NCI-H2107 treated with DMSO at 0.1 percent for 48 hours (cell line): ENCODE data around the gene CNOT4.
A peak's percentile ranks its signal among the peaks of the same experiment; 100 is the strongest.

Experiments
- DNase-seq: peaks from one replicate; lab custom pipeline; 2025; ENCODE audit not compliant: unreplicated experiment; lab: John Stamatoyannopoulos, UW

Gene CNOT4

DNA sequence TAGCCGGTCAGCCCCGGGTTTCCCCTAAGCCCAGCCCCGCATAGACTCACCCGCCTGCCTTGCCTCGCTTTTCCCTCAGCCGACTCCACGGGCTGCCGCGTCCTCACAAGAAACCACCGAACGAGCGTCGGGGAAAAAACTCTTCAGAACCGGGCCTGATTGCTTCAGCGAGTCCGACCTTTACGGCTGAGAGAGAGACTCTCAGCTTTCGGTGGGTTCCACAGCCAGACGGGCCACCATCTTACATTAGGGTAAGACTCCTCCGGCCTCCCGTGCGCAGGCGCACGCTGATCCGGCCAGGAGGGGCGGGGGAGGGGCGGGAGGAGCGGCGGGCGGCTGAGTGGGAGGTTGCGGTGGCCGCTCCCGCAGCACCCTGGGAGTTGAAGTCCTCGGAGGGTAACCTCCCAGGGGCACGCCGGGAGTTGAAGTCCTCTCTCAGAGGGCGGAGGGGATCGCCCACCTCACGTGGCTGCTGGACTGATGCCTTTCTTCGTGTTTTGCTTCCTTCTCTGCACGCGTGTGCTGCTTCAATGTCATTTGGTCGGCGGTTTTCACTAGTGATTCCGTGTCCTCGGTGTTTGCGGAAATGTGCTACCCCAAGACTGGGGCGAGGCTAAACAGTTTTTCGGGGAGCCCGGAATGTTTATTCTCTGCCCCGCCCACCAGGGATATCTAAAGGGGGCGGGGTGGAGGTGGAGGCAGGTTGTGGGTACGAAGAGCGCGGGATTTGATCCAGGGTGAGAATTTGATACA lies at the start of gene CNOT4:
Gene CNOT4, minus strand, starts transcription at position 264 of the 753 bp plus-strand sequence. CDS start 71,771 bp downstream, outside the sequence.
- DNase-seq = peak; percentile 92

DNA sequence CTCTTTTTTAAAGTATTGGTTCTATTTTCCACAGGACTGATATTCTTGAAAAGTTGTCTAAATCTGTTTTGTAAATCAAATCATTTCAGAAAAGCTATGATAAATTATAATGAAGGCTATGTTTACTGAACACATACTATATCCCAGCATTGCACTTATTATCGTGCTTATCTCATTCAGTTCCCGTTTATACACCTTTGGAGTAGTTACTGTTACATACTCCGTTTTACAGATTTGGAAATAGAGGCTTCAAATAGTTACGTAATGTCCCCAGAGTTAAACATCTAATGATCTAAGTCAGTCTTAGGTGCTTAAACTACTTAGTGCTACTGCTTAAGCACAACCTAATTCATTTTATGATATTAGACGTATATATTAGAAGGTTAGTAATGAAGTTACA lies 49.0 kb upstream of the CNOT4 start:
- DNase-seq = no peak

DNA sequence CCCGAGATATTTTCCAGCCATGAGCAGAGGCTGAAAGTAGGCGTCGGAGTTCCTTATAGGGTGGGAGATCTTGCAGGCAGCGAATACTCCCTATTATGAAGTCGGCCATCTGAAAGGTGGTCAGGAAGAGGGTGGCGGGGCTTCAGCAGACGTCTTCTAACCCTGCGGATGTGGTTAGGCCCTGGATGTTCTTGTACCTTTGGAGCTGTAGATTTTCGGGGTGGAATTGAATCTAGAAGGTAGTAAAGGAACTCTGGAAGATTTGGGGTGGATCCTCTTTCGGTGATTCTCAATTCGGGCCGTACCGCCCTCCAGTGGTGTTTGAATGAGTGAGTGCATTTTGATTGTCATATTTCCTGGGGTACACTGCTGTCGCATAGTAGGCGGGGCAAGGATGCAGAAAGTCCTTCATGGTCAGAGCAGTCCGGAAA lies 48.5 kb upstream of the CNOT4 start:
- peak; percentile 62 for DNase-seq

DNA sequence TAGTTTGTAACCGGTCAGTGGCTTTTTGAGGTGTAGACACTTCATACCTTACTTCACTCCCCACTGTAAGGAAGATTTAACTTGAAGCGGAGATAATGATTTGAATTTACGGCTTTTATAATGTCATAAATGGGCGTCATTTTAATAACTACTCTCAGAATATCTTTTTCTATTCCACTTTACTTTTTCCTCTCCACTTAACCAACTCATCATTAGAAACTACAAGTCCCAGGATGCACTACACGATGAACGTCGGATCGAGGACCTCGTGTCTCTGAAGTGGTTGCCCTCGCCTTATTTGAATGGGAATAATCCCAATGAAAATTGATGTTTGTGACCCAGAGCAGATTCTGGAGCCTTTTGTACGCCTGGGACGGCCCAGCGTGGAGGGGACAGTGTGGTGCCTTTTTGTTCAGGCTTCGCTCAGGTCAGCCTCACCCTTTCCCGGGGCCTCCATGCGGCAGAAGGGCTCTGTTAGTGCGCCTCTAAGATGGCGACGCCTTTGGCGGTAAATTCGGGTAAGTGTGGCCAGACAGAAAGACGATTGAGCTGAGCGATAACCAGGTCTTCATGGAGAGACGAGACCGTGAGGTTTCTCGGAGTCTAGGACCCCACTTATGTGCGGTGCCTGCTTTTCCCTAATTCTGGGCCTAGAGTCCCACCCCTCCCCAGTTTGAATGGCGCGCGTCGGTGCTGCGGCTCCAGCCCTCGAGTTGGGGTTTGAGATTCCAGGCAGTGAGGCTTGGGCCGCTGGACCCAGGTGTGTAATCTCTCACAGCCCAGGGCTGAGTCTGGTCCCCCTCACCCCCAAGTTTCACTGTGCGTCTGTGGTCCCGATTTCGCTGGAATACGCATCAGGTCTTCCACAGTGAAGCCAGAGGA lies 47.8 kb upstream of the CNOT4 start, which contains the start of gene NUP205:
Gene NUP205, plus strand, starts transcription at position 463 of the 882 bp plus-strand sequence. Its CDS starts 28 bp downstream, at position 491.
- DNase-seq = peak; percentile 97

DNA sequence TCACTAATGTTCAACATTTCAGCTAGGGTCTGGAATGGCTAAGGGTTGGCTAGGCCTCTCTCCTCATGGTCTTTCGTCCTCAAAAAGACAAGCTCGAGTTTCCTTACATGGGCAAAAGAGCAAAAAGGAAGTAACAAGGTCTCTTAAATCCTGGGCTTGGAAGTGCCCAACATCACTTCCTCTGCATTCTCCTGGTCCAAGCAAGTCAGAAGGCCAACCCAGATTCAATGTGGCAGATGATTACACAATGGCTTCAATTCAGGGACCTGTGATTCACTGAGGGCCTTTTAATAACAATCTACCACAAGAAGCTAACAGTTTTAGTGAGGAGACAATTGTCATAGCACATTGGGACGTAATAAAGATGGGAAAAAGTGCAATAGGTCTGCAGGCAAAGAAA lies 43.4 kb upstream of the CNOT4 start:
- DNase-seq = no peak

DNA sequence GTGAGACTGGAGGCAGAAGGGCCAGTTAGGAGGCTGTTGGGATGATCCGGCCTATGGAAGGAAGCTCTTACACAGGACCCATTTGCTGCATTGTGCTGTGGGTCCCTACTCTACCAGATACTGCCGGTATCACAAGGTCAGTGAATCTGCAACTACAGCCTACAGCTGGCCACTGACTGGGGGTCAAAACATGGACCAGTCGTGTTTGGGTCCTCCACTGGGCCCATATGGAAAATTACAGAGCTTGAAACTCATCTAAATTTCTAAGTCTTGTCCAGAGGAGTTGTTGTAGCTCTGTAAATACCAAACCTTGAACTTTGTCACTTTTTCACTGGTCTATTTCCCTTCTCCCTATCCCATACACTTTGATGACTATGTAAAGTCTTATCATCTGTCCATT lies 42.2 kb upstream of the CNOT4 start:
- DNase-seq = no peak

- DNase-seq = no peak
Measured at GRCh38 chr7:135550196-135550595, 40.3 kb upstream of the CNOT4 start.

GRCh38 chr7:135541029-135541428 lies 31.1 kb upstream of the CNOT4 start:
- no peak for DNase-seq

- DNase-seq = no peak
Measured at GRCh38 chr7:135539629-135540028, 29.7 kb upstream of the CNOT4 start.

DNA sequence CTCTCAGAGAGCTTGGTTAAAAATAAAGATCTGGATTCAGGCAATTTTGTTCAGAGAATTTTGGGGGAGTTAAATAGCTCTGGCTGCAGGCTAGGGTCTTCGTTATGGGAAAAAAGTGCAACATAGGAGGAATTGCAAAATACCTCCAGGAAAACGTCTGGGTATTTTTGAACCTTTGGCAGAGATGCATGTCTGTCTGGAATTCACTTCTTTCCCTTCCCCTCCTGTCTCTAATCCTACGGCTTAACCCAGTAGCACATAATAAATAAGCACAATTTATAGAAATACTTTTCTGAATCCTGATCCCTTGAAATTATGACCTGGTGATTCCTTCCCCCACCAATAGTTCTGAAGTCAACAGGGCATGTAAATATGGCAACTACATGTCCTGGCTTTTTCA lies 28.5 kb upstream of the CNOT4 start:
- DNase-seq = no peak

- no peak for DNase-seq
Measured at GRCh38 chr7:135537905-135538304, 28.0 kb upstream of the CNOT4 start.

GRCh38 chr7:135537453-135537852 lies 27.6 kb upstream of the CNOT4 start:
- no peak for DNase-seq

GRCh38 chr7:135536150-135536549 lies 26.2 kb upstream of the CNOT4 start:
- no peak for DNase-seq

DNA sequence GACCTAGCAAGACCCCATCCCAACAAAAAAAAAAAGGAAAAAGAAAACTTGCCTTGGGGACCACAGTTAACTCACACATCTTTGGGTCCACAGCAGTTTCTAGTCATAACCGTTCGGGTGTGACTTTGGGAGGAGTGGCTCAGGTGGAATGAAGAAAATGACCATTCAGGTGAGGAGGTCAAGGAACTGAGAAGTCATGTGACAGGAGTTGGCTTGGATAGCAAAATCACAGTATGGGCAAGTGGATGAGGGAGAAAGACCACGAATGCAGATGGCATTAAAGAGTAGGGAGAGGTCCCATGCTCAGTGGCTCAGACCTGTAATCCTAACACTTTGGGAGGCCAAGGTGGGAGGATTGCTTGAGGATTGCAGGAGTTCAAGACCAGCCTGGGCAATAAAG lies 17.1 kb upstream of the CNOT4 start:
- no peak for DNase-seq

GRCh38 chr7:135525426-135525825 lies 15.5 kb upstream of the CNOT4 start:
- DNase-seq = no peak

GRCh38 chr7:135523146-135523545 lies 13.2 kb upstream of the CNOT4 start:
- no peak for DNase-seq

DNA sequence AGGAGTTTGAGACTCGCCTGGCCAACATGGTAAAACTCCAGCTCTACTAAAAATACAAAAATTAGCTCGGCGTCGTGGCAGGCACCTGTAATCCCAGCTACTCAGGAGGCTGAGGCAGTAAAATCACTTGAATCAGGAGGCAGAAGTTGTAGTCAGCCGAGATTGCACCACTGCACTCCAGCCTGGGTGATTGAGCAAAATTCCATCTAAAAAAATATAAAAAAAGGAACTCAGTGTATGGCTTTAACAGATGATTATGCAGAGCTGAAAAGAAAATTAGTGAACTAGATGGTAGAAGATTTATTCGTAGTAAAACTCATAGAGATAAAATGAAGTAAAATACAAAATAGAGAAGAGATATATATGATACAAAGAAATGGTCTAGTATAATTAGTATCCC lies 12.6 kb upstream of the CNOT4 start:
- DNase-seq = no peak

GRCh38 chr7:135519871-135520270 lies 10.0 kb upstream of the CNOT4 start:
- DNase-seq = no peak

DNA sequence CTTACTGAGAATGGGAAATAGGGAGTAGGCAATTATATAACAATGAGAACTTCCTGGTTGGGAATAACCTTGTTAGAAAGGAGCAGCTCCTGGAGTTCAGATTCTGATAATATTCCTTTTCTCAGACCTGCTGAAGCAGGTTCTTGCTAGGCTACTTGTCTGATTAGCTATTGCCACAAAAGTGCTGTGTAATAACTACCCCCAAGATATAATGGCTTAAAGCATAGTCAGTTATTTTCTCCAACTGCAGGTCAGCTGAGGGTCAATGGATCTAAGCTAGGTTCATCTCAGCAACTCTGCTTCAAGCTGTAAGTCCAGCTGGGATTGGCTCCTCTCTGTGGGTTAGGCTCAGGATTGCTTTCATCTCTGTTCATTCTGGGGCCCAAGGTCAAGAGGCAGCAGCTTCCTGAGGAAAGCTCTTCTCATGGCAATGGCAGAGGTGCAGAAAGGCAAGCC lies 9.4 kb upstream of the CNOT4 start:
- no peak for DNase-seq

GRCh38 chr7:135518748-135519147 lies 8.8 kb upstream of the CNOT4 start:
- no peak for DNase-seq

DNA sequence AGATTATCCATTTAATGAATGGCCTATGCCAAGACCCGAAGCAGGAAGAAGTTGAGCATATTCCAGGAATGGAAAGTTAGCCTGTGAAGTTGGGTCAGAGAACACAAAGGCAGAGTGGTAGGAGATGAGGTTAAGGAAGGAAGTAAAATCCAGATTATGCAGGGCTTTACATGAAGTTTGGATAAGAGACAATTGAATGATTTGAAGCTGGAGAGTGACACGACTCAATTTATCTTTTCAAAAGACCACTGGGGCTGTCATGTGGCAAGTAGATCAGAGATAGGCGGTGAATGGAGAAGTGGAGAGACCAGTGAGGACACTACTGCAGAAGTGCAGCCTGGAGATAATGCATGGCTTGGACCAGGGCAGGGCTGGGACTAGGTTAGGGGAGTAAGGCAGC lies 7.2 kb upstream of the CNOT4 start:
- DNase-seq = no peak

GRCh38 chr7:135514856-135515255 lies 5.0 kb upstream of the CNOT4 start:
- DNase-seq = no peak
